22Rv1 (cell line): Measurements from ENCODE around the gene DMXL1.
A peak's percentile ranks its signal among the peaks of the same experiment; 100 is the strongest.
"Not testable (repeated sequence)": the region's sequence is repeated elsewhere in the genome, so short reads cannot be mapped to it uniquely, and the experiment has no call there.

Source experiments
- H3K27ac ChIP-seq: fragments of 450-650 bp; 2 replicates; pipeline ENCODE4 v1.5.1; 2017
- CTCF ChIP-seq: fragments of 450-650 bp; IDR thresholded peaks from 2 replicates; pipeline ENCODE4 v1.5.1; 2017; ENCODE audit warnings: mild to moderate bottlenecking
- ZFX ChIP-seq: fragments of 450-650 bp; IDR thresholded peaks from 2 replicates; pipeline ENCODE4 v1.6.1; 2017; ENCODE audit warnings: antibody characterized with exemption, borderline replicate concordance

Gene DMXL1

GRCh38 chr5:119063579-119064379 is 7.1 kb upstream of the DMXL1 start:
- TF ChIP-seq CTCF (no peak), ZFX (no peak)
- H3K27ac ChIP-seq = no peak overlapping the region

- no peak overlapping the region for H3K27ac ChIP-seq
- TF ChIP-seq CTCF = no peak
- no peak for TF ChIP-seq ZFX
Measured at GRCh38 chr5:119067450-119067849, 3.4 kb upstream of the DMXL1 start.

- TF ChIP-seq CTCF (no peak), ZFX (no peak)
- peak overlapping the region; percentile 97 for H3K27ac ChIP-seq
Measured at GRCh38 chr5:119070578-119070827, 384 bp upstream of the DMXL1 start.

- H3K27ac ChIP-seq = peak overlapping the region; percentile 97
- TF ChIP-seq CTCF (no peak), ZFX (no peak)
Measured at GRCh38 chr5:119071561-119071995, 691 bp downstream of the DMXL1 start.

- no peak for TF ChIP-seq ZFX
- no peak for TF ChIP-seq CTCF
- peak overlapping the region; percentile 97 for H3K27ac ChIP-seq
Measured at GRCh38 chr5:119072496-119072895, 1.6 kb downstream of the DMXL1 start.

GRCh38 chr5:119073746-119074337 is 3.0 kb downstream of the DMXL1 start:
- not testable (repeated sequence) for H3K27ac ChIP-seq

- no peak overlapping the region for H3K27ac ChIP-seq
- TF ChIP-seq CTCF (no peak), ZFX (no peak)
Measured at GRCh38 chr5:119074419-119074818, 3.5 kb downstream of the DMXL1 start.

GRCh38 chr5:119075269-119075668 is 4.4 kb downstream of the DMXL1 start:
- not testable (repeated sequence) for H3K27ac ChIP-seq
